ENCODE measurements around the gene PLXDC2. TPM values are rescaled to one million over a fixed set of nuclear protein-coding genes. Genes with fewer than 3 reads are reported as not detected.

The PLXDC2 gene
- total RNA-seq, 1 donor from 2014 or later = 51.3 TPM

DNA sequence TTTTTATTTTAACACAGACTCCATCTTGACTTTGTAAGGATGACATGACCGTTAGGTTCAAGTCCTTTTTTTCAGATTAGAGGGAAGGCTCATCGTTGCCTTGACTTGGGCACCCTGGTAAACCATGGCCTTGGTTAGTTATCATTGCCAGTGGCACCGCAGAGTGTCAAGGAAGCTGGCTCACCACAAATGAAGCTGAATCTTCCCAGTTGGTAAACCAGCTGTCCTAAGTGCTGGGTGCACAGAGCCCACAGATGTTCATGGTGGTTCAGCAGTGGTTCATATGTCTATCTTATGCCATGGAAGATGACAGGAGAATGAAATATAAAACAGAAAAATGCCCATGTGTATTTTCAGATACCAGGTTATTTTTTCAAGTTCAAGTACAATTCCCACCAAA, 273.6 kb downstream of the PLXDC2 start:
- intact Hi-C loops (cut with DNase I) = no loop called here
- Histone ChIP-seq H3K9me3 (no peaks in the 10 kb centered on the region), H3K27me3 (no peaks in the 10 kb centered on the region), H3K36me3 (no peaks in the 10 kb centered on the region), H3K27ac (no peak overlapping the region), H3K4me1 (peaks cover 8% of the 10 kb centered on the region), H3K4me3 (no peak overlapping the region)
- TF ChIP-seq, protein P1, sequence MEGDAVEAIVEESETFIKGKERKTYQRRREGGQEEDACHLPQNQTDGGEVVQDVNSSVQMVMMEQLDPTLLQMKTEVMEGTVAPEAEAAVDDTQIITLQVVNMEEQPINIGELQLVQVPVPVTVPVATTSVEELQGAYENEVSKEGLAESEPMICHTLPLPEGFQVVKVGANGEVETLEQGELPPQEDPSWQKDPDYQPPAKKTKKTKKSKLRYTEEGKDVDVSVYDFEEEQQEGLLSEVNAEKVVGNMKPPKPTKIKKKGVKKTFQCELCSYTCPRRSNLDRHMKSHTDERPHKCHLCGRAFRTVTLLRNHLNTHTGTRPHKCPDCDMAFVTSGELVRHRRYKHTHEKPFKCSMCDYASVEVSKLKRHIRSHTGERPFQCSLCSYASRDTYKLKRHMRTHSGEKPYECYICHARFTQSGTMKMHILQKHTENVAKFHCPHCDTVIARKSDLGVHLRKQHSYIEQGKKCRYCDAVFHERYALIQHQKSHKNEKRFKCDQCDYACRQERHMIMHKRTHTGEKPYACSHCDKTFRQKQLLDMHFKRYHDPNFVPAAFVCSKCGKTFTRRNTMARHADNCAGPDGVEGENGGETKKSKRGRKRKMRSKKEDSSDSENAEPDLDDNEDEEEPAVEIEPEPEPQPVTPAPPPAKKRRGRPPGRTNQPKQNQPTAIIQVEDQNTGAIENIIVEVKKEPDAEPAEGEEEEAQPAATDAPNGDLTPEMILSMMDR (IDR thresholded peaks at IDR 0.05) = no peak
- TF ChIP-seq POLR2A (IDR thresholded peaks at IDR 0.05) = no peak
- no peak for DNase-seq (ENCODE audit: extremely low spot score in 2 of 2)

DNA sequence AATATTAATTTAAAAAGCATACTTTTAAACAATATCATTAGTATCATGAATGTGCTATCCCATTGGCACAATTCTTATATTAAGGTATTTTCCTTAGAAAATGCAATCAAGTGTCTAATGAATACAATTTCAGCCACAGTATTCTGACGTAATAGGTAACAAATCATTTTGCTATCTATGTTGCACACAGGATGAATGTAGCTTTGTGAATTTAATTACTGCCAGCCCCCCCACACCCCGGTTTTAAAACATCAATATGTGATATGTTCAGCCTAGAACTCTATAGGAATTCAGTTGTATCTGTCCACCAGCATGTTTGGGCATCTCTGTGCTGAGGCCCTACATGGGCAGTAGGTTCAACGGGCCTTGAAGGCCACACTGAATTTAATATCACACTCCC, 274.6 kb downstream of the PLXDC2 start:
- no peaks in the 10 kb centered on the region for H3K9me3 ChIP-seq
- intact Hi-C loops (cut with DNase I) = no loop called here
- DNase-seq (ENCODE audit: extremely low spot score in 2 of 2) = no peak
- H3K4me1 ChIP-seq = peaks cover 8% of the 10 kb centered on the region
- H3K36me3 ChIP-seq = no peaks in the 10 kb centered on the region
- H3K27ac ChIP-seq = no peak overlapping the region
- no peaks in the 10 kb centered on the region for H3K27me3 ChIP-seq
- TF ChIP-seq, protein P1 (IDR thresholded peaks at IDR 0.05) = no peak
- no peak for TF ChIP-seq POLR2A (IDR thresholded peaks at IDR 0.05)
- no peak for TF ChIP-seq POLR2AphosphoS5 (IDR thresholded peaks at IDR 0.05; ENCODE audit: insufficient read depth in 1 of 2, low read depth in 1 of 2)
- H3K4me3 ChIP-seq = no peak overlapping the region

DNA sequence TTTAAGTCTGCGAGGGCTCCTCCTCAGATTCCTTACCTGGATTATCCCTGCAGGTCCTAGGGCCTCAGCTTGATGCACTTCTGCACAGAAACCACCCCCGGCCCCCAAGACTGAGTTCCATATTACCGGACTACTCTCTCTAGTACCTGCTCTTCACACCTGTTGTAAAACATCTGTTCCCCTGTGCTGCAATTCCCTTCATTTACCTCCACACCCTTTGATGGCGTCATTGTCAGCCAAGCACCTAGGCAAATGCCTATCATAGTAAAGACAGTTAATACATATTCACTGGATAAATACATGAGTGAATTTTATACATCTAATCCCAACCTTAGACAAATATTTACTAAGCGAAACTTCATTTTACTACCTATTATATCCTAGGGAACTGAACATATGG, 275.5 kb downstream of the PLXDC2 start:
- H3K36me3 ChIP-seq = no peaks in the 10 kb centered on the region
- H3K4me3 ChIP-seq = no peak overlapping the region
- no peak for DNase-seq (ENCODE audit: extremely low spot score in 2 of 2)
- H3K9me3 ChIP-seq = no peaks in the 10 kb centered on the region
- H3K4me1 ChIP-seq = peaks cover 8% of the 10 kb centered on the region
- TF ChIP-seq, protein P1 (IDR thresholded peaks at IDR 0.05) = no peak
- TF ChIP-seq POLR2A (IDR thresholded peaks at IDR 0.05) = no peak
- TF ChIP-seq POLR2AphosphoS5 (IDR thresholded peaks at IDR 0.05; ENCODE audit: insufficient read depth in 1 of 2, low read depth in 1 of 2) = no peak
- intact Hi-C loops (cut with DNase I) = no loop called here
- no peaks in the 10 kb centered on the region for H3K27me3 ChIP-seq
- H3K27ac ChIP-seq = no peak overlapping the region

DNA sequence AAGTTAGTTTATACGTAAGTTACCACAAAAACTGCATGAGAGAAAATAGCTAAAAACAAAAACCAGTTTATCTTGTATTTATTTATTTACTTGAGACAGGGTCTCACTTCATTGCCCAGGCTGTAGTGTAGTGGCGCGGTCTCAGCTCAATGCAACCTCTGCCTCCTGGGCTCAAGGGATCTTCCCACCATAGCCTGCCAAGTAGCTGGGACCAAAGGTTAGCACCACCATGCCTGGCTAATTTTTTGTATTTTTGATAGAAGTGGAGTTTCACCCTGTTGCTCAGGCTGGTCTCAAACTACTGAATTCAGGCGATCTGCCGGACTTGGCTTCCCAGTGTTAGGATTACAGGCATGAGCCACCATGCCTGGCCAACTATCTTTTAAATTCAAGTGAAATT, 277.4 kb downstream of the PLXDC2 start:
- Histone ChIP-seq H3K4me3 (no peak overlapping the region), H3K27ac (no peak overlapping the region), H3K9me3 (no peaks in the 10 kb centered on the region), H3K36me3 (no peaks in the 10 kb centered on the region), H3K27me3 (no peaks in the 10 kb centered on the region), H3K4me1 (peaks cover 1% of the 10 kb centered on the region)
- no peak for DNase-seq (ENCODE audit: extremely low spot score in 2 of 2)
- intact Hi-C loops (cut with DNase I) = no loop called here
- TF ChIP-seq POLR2A (IDR thresholded peaks at IDR 0.05) = no peak
- TF ChIP-seq, protein P1 (IDR thresholded peaks at IDR 0.05) = no peak
- TF ChIP-seq POLR2AphosphoS5 (IDR thresholded peaks at IDR 0.05; ENCODE audit: insufficient read depth in 1 of 2, low read depth in 1 of 2) = no peak

DNA sequence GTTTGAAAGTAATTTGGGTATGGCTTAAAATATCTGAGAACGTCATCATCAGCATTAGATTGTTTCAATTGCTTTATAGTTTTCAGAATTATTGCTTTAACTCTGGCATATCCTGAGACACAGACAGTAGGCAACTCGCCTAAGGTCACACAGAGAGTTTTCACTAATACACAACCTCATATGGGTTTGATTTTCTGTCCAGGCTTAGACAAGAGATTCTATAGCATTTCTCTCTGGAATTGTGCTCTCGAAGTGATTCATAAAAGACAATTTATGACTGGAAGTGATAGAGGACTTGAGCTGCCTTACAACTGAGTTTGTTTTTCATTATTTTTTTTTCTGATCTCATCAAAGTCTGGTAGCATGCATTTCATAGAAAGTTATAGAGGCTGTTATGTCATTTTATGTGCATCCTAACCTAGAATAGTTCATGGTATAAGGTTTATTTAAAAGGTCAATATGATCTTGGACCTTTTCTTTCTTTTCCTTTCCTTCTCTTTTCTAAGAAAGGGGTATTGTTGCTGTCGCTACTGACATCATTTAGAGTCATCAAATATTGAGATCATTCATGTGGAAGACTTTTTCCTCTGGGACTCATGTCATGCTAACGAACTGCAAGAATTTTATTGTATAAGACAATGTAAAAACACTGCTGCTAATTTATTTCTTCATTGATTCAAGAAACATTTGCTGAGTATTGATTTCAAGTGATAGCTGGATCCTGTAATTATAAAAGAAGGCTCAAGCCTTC, 278.2 kb downstream of the PLXDC2 start:
- DNase-seq (ENCODE audit: extremely low spot score in 2 of 2) = no peak
- H3K4me3 ChIP-seq = no peak overlapping the region
- H3K27me3 ChIP-seq = no peaks in the 10 kb centered on the region
- TF ChIP-seq POLR2A (IDR thresholded peaks at IDR 0.05) = no peak
- no peak for TF ChIP-seq POLR2AphosphoS5 (IDR thresholded peaks at IDR 0.05; ENCODE audit: insufficient read depth in 1 of 2, low read depth in 1 of 2)
- TF ChIP-seq, protein P1 (IDR thresholded peaks at IDR 0.05) = no peak
- H3K9me3 ChIP-seq = no peaks in the 10 kb centered on the region
- H3K4me1 ChIP-seq = no peaks in the 10 kb centered on the region
- no peak overlapping the region for H3K27ac ChIP-seq
- intact Hi-C loops (cut with DNase I) = no loop called here
- no peaks in the 10 kb centered on the region for H3K36me3 ChIP-seq

Data from vagina (tissue), 2 donors.